Bronchial epithelial cell (primary cell): ENCODE measurements around the gene RIMS4. TPM values are rescaled to one million over a fixed set of nuclear protein-coding genes. Genes with fewer than 3 reads are reported as not detected.

Experiments
- DNase-seq: peaks from one replicate; pipeline ENCODE4 v3.0.0-alpha.2; 2010; ENCODE audit warnings: low read depth
- FAIRE-seq: peaks from 2 replicates; lab custom pipeline; 2011; peaks lifted over from hg19 to GRCh38; lab: Jason Lieb, UNC
- H3K27me3 ChIP-seq: 2 replicates; pipeline ENCODE4 v1.5.1; 2011; ENCODE audit warnings: low read length; ENCODE audit not compliant: control insufficient read depth, insufficient read depth
- H3K36me3 ChIP-seq: 2 replicates; pipeline ENCODE4 v1.5.1; 2011; ENCODE audit warnings: low read length; ENCODE audit not compliant: control insufficient read depth, insufficient read depth
- H3K4me3 ChIP-seq: 2 replicates; pipeline ENCODE4 v1.5.1; 2011; ENCODE audit warnings: mild to moderate bottlenecking, low read depth, low read length, control low read depth
- CTCF ChIP-seq: IDR thresholded peaks from 2 replicates; pipeline ENCODE4 v1.5.1; 2011; ENCODE audit warnings: mild to moderate bottlenecking, moderate library complexity, low read length, control low read depth, inconsistent platforms; ENCODE audit not compliant: insufficient read depth, severe bottlenecking
- total RNA-seq: library from RNA; depleted of rRNA; stranded (reverse); fragments of >200 nt; gene quantifications from 2 replicates; pipeline ENCODE4 v1.2.1, GENCODE V29; 2014

The RIMS4 gene
- total RNA-seq, 1 donor from 2014 or later, result not detected

GRCh38 chr20:44803383-44803941 lies 6.9 kb downstream of the RIMS4 start:
- no peak for FAIRE-seq
- no peak overlapping the region for H3K4me3 ChIP-seq
- no peak for DNase-seq
- peaks cover 13% of the 10 kb centered on the region for H3K27me3 ChIP-seq
- TF ChIP-seq CTCF, result no peak
- no peaks in the 10 kb centered on the region for H3K36me3 ChIP-seq

GRCh38 chr20:44802702-44803101 lies 7.6 kb downstream of the RIMS4 start:
- DNase-seq (no peak), FAIRE-seq (no peak)
- Histone ChIP-seq H3K27me3 (peaks cover 10% of the 10 kb centered on the region), H3K36me3 (no peaks in the 10 kb centered on the region), H3K4me3 (no peak overlapping the region)
- TF ChIP-seq CTCF, result no peak

- no peak for FAIRE-seq
- no peak overlapping the region for H3K4me3 ChIP-seq
- H3K27me3 ChIP-seq, result peaks cover 8% of the 10 kb centered on the region
- DNase-seq, result no peak
- no peaks in the 10 kb centered on the region for H3K36me3 ChIP-seq
- no peak for TF ChIP-seq CTCF
These were observed 9.8 kb downstream of the RIMS4 start for GRCh38 chr20:44800391-44801046.

GRCh38 chr20:44799691-44800090 lies 10.7 kb downstream of the RIMS4 start:
- TF ChIP-seq CTCF, result no peak
- H3K4me3 ChIP-seq, result no peak overlapping the region
- no peaks in the 10 kb centered on the region for H3K36me3 ChIP-seq
- DNase-seq, result no peak
- H3K27me3 ChIP-seq, result peaks cover 6% of the 10 kb centered on the region
- no peak for FAIRE-seq

- Histone ChIP-seq H3K27me3 (peaks cover 1% of the 10 kb centered on the region), H3K4me3 (no peak overlapping the region), H3K36me3 (no peaks in the 10 kb centered on the region)
- FAIRE-seq (no peak), DNase-seq (no peak)
- no peak for TF ChIP-seq CTCF
These were observed 13.4 kb downstream of the RIMS4 start for GRCh38 chr20:44796758-44797457.
